Stimulated activated CD8-positive, alpha-beta memory T cell treated with anti-CD3 and anti-CD28 coated beads, Interleukin-4, amount 100 ng/mL, for 1 hour (primary cell): ENCODE measurements around the gene SOX5.
"Not testable (repeated sequence)": the region's sequence is repeated elsewhere in the genome, so short reads cannot be mapped to it uniquely, and the experiment has no call there.

Experiments used
- DNase-seq, 2 donors: peaks; one replicate each; pipeline ENCODE4 v3.0.0-alpha.2; 2020; ENCODE audit warnings: low read depth in 2 of 2, low spot score in 1 of 2

Gene SOX5

DNA sequence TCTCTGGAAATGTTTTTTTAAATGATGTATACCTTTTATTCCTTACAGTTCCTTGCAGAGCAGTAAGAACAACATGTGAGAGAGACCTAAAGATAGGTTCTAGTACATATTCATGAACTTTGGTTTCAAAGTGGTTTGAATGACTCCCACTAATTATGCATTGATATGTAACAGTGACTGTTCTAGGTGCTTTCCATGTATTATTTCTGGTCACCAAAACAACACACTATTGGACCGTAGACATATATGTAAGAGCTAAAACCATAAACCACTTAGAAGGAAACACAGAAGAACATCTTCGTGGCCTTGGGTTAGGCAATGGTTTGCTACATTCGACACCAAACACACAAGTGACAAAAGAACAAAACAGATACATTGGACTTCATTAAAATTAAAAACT, 37.9 kb downstream of the SOX5 start:
- no peak for DNase-seq

DNA sequence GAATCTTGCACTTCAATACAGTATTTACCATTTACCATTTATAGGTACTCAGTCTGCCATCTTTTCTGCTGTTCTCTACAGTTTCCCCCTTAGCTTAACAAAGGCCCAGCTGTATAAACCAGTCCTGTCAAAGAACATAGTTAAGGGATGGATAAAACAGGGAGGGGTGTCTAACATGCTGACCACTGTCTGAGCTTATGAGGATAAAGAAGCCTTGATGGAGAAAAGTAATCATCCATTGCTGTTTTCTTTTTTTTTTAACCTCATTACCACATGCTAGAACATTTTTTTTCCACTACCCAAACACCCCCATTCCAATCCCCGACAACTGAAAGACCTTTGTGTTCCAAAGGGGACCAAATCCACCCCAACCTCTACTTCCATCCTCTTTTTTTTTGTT, 39.9 kb downstream of the SOX5 start:
- DNase-seq, result no peak

DNA sequence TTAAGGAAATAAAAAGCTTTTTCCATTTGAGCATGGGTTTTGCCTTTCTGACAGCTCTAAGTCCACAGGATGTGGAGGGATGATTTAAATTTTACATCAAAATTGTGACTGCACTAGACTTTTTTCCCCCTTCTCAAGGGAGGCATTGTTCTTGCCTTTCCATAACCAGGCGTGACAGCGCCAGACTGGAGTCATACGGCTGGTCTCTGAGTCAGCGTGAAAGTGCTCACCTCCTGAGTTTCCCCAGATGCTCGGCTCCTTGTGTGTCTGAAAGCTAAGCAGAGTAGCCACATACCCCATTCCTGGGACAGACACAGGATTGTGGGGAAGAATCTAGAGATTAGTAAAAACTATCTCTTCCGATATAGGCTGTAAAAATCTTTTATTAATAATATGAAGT, 43.1 kb downstream of the SOX5 start:
- DNase-seq, result no peak

DNA sequence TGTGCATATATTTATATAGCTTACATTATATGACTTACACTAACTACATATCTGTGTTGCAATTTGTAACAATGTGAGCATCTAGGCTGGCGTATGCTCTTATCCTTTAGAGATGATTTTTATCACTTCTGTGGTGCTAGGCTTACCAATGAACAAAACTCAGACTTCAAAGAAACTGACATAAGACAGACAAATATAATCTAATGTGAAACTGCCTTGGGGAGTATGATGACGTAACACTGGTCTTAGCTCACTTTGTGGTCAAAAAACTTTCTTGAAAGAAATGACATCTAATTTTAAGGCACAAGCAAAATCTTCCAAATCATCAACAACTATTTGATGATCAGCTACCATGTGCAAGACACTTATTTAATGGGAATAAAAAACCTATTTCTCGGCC, 50.0 kb downstream of the SOX5 start:
- no peak for DNase-seq

DNA sequence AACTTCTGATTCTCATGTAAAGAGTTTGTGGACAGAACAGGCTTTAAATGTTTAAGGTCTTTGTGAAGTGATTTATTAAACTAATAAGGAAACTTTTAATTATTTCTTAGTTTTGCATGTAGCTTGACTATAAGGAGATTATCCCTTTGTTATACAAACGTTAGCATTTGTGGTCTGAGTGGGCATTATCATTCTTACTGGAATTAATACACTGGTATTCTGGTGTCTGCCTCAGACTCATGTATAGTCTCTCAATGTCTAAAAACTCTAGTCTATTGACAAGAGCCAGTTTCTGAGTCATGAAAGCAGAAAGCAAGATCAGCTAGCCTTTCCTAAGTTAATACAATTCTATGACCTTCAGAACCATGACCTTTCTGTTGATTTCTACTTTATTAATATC, 51.3 kb downstream of the SOX5 start:
- DNase-seq, result no peak

DNA sequence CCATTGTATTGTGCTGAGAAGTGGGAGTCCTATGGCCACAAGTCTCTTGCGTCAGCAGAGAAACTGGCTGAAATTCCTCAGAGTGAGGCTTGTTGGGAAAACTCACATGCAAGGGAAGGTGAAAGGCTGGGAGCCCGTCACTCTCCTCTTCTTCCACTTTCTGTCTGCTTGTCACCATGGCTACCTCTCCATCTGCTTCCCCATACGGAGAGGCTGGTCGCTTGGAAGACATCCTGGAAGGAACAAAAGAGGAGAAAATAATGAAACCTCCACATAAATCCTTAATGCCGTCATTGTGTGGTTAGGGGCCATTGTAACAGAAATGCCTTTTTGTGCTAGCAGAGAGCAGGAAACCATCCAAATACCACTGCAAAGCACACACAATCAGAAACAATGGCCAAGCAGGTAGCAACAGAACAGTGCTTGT, 53.7 kb downstream of the SOX5 start:
- no peak for DNase-seq

DNA sequence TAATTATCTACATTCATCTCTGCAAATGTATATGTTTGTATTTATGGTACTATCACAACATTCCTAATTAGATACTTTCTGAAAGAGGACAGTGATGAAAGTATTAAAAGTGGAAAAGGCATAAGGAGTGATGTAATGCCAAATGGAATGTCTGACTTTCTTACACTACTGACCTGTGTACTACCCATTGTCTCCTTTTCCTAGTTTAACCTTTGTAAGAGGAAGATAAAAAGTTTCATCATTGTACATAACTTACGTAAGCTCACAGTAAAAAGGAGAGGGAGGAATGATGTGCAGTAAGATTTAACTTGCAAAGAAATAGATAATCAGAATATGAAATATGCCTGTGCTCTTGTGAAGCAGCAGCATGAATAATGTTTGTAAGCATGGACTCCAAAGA, 55.9 kb downstream of the SOX5 start:
- no peak for DNase-seq

DNA sequence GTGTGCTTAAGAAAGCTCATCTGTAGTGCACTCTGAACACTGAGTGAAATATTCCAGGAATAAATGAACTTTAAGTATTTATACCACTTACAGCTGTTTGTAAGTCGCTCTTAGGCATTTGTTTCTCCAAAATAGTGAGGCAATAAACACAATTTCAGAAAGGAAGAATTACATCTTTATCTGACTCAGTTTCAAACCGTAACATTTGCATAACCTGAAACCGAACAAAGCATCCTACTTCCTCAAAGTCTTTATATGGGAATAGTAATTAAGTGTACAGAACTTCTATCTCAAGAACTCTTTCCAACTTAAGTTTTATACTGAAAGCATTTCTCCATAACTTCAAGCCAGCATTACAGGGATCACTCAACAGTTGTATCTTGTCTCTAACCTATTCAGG, 58.4 kb downstream of the SOX5 start:
- no peak for DNase-seq

DNA sequence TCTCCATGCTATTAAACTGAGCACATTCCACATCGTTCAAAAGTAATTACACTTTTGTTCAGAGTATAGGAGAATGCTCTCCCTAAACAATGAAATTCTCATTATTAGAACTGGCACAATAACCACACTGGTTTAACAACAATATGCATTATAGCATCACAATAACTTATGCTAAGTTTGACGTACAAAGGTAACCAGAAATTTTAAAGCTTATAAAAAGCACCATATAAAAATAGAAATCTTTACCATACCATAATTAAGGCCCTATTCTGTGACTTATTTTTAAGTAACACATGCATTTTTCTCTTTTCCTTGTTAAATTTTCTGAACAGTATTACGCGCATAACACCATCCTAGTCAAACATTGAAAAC, 60.4 kb downstream of the SOX5 start:
- no peak for DNase-seq

DNA sequence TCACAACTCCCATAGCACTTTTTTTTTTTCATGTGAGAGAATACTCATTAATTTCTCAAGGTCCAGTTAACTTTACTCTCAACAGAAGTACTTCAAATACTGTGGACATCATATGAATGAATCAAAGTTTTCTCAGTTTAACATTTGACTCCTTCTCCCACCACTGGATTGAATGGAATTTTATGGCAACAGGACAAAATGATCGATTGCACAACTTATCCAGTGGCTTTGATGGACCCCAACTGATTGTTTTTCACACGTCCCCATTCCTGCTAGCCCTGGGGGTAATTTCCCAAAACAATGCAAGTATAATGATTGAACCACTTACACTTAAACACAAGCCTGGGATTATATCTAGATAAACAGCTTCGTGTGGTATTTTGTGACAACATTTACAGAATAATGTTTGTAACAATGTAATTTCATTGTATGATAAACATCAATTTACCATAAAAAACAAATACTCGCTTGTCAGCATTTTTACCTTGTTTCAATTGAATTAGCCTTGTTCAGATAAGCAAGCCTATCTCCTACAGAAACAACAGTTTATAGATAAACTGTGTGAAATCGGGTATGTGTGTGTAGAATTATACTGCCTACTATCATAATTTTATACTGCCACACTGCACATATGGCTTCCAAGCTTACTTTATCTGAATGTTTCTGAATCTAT, 60.9 kb downstream of the SOX5 start:
- DNase-seq, result no peak

DNA sequence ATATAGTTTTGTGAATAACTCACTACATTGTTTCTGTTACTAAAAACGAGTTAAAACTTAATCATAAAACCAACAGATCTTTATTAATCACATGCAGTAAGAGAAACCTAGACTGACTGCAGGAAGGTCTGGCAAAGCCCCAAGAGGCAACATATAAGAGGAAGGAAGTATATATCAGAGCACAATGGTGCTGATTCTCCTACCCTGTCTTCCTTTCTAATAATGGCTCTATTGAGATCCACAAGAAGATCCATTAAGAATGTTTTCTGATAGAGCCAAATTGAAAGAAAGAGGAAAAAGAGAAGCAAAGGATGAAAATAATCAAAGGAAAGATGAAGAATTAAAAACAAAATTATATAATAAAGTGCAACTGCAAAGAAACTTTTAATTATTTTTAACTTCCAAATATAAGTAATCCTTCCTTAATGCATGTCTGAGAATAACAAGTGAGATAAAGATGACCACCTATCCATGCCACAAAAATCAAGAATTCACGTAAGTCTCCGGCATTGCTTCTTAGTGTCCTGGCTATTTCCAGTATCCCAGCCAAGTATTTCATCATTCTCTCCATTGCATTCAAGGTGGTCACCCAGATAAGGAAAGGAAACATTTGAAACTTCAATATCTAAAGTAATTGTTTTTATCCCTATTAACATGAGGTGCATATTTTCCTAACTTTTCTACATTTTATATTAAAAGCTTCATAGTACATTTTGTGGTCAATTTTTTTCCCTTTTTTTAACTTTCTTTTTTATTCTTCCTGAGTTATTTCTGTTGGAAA, 62.2 kb downstream of the SOX5 start:
- DNase-seq, result no peak

DNA sequence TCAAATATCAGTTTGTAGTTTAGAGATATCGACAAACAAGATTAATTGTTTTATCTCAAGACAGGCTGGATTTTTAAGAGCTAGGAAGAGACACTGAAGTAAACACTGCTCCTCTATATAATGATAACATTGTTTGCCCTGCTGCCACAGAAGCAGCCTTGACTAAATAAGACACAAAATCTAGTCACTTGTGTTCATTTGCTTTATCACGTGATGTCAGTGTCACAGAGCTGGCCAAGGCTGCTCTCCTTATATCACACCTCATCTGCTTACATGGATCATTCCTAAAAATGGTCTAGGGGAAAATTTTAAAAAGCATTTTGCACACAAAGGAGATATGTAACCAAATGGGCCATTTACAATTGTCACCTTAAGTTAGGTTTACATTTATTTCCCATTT, 64.1 kb downstream of the SOX5 start:
- DNase-seq, result no peak

DNA sequence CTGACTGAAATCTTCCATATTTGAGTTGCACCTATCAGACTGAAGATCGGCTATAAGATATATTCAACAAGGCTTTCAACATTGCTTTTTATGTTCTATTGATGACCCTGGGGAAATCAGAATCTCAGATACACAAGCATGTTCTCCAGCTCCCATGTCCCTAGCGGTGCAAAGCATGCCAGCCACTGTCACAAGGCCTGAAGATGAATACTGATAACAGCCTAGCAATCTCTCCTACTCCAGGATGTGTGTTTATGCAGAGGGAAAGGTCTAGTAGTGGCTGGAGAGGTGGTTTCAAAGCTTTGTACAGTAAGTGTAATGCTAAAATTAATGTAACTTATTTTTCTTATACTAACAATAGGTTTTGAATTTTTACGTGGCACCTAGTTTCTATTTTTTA, 64.6 kb downstream of the SOX5 start:
- no peak for DNase-seq

DNA sequence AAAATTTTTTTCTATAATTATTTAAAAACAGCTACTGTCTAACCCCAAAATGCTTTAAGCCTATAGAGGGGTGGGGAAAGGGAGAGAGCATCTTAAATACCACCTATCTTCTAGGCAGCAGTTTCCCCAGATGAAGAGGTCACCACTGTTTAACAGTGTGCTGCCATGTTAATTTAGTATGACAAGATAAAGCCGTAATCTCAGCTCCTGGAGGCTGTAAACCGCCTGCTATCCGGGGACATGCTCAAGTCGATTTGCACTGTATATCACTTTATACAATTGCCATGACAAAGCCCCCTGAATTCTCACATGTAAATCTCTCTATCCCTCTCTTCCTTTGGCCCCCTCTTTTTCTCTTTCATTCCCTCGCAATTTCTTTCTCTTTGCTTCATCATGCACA, 68.5 kb downstream of the SOX5 start:
- DNase-seq, result no peak

DNA sequence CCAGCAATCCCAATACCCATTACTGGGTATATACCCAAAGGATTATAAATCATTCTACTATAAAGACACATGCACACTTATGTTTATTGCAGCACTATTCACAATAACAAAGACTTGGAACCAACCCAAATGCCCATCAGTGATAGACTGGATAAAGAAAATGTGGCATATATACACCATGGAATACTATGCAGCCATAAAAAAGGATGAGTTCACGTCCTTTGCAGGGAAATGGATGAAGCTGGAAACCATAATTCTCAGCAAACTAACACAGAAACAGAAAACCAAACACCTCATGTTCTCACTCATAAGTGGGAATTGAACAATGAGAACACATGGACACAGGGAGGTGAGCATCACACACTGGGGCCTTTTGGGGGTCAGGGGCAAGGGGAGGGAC, 72.9 kb downstream of the SOX5 start:
- not testable (repeated sequence) for DNase-seq

DNA sequence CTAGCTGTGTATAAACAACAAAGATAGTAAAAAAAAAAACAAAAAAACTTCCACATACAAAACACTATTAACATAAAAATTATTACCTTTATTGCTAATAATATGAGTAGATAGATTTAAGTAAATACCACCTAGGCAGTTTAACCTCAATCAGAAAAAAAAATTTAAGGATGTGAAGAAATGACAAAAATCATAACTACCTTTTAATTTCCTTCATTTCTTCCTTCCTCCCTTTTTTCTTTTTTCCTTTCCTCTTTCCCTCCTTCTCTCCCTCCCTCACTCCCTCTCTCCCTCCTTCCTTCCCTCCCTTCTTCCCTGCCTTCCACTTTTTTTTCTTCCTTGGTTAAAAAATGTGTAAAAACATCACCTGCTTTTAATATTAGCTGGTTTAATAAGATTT, 81.7 kb downstream of the SOX5 start:
- DNase-seq, result no peak

DNA sequence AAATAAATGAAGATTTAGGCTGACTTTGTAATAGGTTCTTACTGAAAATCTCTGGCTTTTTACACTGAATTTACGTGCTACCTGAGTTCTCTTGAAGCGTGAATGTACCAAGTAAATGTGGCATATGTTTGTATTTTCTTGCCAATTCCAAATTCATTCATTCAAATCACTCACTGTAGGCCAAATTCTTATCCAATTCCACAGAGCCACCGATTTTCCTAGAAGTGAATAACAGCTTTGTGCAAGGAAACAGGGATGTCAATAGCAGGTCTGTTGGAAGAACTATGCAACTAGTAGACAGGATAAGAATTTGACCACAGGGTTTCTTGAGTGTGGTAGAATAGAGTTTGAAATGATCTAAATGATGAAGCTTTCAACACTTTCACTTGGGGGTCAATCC, 86.8 kb downstream of the SOX5 start:
- DNase-seq, result no peak

DNA sequence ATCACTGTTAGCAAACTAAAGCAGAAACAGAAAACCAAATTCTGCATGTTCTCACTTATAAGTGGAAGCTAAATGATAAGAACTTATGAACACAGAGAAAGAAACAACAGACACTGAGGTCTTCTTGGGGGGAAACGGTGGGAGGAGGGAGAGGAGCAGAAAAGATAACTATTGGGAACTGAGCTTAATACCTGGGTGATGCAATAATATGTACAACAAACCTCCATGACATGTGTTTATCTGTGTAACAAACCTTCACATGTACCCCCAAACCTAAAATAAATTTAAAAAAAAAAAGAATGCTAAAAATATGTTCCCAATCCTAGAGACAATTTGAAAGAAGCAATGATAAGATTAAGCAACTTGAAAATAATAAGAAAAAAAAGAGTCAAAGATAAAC, 89.5 kb downstream of the SOX5 start:
- DNase-seq, result no peak

DNA sequence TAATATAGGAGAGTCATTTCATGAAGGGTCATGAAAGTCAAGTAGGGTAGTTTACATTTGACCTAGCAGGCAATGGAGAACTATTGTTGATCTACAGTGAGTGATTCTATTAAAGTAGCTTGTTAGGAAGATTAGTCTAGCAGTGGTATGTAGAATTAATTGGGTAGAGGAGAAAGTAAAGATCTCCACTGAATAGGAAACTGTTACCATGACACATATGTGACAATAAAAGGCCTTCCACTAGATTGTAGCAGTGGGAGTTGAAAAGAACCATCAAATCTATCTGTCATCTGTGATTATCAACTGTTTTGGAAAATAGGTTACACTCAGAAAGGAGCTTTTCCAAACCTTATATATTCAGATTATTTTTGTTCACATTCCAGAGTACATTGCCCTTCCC, 92.3 kb downstream of the SOX5 start:
- no peak for DNase-seq

DNA sequence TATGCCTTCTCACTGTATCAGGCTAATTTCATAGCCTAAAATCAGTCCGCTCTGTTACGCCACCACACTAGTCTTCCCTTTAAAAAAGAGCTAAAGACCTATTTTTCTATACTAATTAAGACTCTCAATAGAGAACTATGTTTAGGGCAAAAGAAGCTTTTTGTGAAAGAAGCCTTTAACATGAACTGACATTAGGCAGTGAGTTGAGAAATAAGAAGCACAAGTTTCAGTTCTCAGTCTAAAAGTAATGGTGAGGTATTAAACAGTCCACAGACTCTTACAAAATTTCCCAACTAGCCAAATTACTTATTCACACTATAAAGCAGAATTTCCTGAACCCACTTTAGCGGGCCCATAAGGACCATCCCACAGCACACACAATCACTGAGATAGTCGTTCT, 93.7 kb downstream of the SOX5 start:
- DNase-seq, result no peak

DNA sequence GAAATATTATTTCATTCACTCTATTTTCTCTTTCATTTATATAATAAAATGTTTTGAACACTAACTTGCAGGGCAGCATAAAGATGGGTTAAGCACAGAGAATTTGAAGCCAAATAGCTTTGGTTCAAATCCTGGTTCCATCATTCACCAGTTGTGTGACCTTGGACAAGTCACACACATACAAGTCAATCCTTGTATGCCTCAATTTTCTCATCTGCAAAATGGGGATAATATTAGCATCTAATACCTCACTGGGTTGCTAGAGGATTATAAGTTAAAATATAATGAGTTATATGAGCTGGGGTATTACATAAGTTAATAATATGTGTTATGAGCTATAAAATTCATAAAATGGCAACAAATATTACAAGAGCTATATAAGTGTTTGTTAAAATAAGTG, 94.9 kb downstream of the SOX5 start:
- DNase-seq, result no peak

DNA sequence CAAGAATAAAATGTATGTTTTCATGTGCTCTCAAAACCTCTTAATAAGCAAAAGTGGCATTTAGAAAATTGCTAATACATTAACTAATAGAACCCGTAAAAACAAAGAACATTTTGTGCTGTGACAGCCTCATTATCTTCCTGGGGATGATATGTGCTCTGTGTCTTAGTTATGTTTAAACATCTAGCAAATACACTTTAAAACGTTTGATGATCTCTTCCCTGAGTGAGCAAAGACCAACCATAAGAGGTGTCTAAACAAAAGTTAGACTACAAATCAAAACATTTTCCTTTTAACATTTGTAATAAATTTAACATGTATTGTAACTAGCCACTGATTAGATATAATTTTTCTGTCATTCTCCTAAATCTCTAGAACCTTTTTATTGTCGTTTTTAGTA, 95.8 kb downstream of the SOX5 start:
- DNase-seq, result no peak

DNA sequence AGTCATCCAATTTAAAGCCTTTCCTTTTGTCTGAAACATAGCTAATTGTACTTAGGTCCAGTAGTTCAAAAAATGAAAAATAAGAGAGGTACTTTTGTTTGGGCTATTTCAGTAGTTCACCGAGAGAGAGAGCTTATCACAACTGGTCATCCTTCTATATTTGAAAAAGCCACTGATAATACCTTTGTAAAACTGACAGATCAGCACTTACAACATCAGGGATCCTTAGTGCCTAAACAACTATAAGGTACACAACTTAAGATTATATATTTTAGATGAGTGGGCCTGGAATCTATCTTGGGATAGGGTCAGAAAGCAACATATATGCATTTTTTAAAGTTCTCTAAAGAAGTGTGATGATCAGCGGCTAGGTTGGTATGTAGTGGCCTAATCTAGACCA, 97.9 kb downstream of the SOX5 start:
- DNase-seq, result no peak
